T-helper 1 cell treated with Interleukin-12 subunit alpha and Interleukin-12 subunit beta and Interleukin-4 antibody, amounts not matched to agents 30 ng/mL and 1 ng/mL, for 36 hours (primary cell): ENCODE data around the gene GAB3. TPM values are rescaled to one million over a fixed set of nuclear protein-coding genes. Genes with fewer than 3 reads are reported as not detected.
"Not testable (repeated sequence)": the region's sequence is repeated elsewhere in the genome, so short reads cannot be mapped to it uniquely, and the experiment has no call there.

Experiments used
- intact Hi-C: fragments of 100-400 bp; cut with micrococcal nuclease; formaldehyde crosslinking; loops from one replicate; pipeline ENCODE4 v1.15.1; 2024
- total RNA-seq: library from RNA; stranded (reverse); gene quantifications from 2 replicates; pipeline ENCODE4 v1.2.3, GENCODE V29; 2022

Gene GAB3
- total RNA-seq, 1 donor from 2014 or later: 26.4 TPM

DNA sequence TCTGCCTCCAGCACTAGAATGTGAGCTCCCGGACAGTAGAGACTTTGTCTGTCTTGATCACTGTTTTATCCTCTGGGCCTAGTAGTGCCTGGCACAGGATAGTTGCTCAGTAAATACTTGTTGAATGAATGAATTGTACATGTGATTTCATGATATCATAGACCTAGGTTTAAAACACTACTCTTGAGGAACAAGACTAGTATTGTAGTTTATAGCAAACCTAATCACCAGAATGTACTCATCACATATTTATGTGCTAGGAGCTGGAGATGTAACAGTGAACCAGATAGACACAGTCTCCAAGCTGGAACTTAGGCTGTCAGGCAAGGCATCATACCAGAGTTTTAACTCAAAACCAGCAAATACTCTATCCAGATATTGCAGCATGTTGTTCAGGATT, 23.5 kb downstream of the GAB3 start:
- intact Hi-C loops: loop anchor here (1.0 kb wide), 1 partner anchor 8 kb away; no protein-coding TSS in a partner anchor

DNA sequence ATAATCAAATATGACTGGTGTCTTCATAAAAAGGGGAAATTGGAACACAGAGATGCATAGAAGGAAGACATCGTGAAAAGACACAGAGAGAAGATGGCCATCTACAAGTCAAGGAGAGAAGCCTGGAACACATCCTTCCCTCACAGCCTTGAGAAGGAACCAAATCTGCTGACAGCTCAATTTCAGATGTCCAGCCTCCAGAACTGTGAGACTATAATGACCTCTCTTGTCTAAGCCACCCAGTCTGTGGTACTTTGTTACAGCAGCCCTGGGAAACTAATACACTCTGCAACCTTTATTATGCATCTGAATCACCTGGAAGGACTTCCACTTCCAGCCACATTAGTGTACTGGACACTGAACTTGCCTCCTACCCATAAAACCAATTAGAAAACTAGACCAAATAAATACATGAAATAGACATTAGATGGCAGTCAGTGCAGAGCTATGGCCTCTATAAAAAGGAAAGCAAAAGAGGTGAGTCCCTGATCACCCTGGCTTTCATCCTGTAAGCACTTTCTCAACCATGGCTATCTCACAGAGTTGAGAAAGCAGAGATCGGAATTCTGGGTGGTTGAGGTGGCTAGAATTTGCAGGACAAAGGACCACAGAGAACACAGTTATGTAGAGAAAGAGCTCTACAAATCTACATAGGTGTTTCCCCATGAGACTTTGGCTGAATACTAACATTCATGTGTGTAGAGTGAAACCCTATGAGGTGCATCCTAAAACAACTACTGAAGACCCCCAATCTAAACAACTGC, 25.7 kb downstream of the GAB3 start:
- intact Hi-C loops: loop anchor here (1.0 to 2.0 kb wide), 3 partner anchors 9 to 23 kb away; no protein-coding TSS in a partner anchor

DNA sequence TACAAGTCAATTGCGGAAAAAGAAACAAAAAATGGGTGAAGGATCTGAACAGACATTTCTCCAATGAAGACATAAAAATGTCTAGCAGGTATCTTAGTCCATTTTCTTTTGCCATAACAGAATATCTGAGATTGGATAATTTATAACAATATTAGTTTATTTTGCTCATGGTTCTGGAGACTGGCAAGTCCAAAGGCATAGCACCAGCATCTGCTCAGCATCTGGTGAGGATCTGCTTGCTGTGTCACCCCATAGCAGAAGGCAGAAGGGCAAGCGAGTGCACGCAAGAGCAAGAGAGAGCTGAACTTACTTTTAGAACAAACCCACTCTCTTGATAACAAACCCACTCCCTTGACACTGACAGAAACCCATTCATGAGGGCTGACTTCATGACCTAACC, 29.7 kb downstream of the GAB3 start:
- intact Hi-C loops: no loop called here

DNA sequence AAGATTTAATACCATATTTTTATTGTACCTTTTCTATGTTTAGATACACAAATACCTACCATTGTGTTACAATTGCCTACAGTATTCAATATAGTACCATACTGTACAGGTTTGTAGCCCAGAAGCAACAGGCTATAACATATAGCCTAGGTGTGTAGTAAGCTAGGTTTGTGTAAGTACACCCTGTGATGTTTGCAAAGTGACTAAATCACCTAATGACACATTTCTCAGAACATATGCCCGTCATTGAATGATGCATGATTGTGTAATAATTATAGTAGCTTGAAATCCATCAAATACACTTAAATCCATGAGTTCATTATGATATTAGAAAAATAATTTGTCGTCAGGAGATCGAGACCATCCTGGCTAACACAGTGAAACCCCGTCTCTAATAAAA, 30.8 kb downstream of the GAB3 start:
- intact Hi-C loops: no loop called here

DNA sequence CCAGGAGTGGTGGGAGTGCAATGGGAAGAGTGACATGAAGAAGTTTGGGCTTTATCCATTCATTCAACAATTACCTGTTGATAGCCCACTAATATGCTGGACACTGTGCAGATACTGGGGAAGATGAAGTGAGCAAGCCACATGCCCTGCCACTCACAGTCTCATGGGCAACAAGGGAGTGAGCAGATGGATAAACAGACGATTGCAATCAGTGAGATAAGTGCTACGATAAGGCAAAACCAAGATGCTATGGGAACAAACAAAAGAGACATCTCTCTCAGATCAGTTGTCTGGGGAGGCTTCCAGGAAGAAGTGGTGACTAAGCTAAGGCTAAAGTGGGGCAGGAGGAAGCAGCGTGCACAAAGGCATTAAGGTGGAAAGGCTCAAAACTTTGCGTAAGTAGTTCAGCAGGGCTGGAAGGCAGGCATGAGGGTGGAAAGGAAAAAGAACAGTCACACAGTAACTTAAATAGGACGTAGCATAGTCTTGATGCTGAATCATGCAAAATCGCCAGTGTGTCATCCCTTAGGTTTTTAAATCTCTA, 31.7 kb downstream of the GAB3 start:
- intact Hi-C loops: loop anchor here (1.0 to 10.0 kb wide), 5 partner anchors 8 to 794 kb away; partner anchors contain the start of genes ARHGAP4, BRCC3, CMC4 and MTCP1

DNA sequence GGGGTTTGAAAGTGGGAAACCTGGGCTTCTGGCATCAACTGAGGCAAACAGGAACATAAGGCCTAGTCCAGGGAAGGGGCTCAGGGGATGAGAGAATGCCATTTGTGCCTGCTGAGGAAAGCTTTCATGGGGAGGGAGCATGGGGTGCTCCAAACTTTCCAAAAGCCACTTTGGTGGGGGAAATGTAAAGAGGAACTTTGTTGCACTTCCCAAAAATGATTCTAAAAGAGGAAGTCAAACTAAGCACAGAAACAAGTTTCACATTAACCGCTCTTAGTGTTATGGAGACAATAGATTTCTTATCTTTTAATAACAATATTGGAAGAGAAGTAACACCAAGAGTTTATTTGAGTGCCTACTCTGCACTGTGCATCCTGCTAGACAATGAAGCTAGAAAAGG, 32.3 kb downstream of the GAB3 start:
- intact Hi-C loops: loop anchor here (1.0 to 10.0 kb wide), 5 partner anchors 9 to 794 kb away; partner anchors contain the start of genes ARHGAP4, BRCC3, CMC4 and MTCP1

DNA sequence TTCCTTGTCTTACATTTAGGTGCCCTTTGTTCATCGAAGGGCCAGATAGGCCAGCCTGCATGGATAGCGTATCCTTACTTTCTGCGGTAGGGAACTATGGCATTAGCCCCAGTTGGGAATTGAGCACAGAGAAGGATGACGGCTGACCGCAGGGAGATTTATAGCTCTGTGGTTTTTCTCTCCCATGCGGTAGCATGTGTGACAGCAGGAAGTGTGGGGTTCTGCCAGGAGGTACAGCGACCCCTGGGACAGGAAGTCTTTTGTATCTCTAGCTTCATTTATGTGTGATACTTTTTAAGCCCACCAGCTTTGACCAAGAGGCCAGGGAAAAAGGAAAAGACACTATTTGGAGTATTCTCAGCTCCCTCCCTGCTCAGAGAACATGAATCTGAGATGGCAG, 33.1 kb downstream of the GAB3 start:
- intact Hi-C loops: loop anchor here (2.0 to 10.0 kb wide), 4 partner anchors 17 to 793 kb away; partner anchors contain the start of genes ARHGAP4, BRCC3, CMC4 and MTCP1

DNA sequence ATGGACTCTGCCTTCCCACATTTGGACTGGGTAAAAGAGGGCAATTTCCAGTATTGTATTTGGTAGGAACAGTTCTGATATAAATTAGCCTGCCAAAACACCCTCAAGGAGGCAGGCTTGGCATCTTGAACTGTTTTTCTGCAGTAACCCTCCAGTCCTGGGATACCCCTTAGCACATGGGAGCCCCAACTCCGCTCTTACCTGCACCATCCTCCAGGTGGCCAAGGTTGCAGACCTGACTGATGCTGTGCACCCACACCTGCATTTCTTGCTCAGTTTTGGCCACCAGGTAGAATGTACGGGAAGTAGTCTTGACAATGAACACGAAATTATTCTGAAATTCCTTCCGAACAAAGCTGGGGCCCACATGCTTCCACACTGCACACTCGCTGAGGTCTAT, 35.1 kb downstream of the GAB3 start:
- intact Hi-C loops: loop anchor here (1.0 to 10.0 kb wide), 6 partner anchors 32 to 791 kb away; partner anchors contain the start of genes ARHGAP4, BRCC3, CMC4 and DKC1

DNA sequence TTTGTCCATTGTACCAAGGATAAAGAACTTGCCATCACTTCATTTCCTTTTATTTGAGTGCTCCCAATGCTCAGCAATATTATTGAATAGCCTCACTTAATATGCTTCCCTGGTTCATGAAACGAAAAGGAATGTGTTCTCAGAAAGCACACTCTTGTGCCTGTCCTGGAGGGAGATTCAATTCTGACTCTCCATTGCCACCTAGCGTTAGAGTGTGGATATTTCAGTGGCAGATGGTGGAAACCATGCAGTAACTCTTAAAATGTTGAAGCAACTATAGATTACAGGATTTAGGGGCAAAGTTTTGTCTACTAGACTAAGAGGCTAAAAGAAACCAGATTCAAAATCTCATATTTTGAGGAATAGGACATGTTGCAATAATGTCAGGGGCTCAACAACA, 36.0 kb downstream of the GAB3 start:
- intact Hi-C loops: loop anchor here (1.0 to 10.0 kb wide), 7 partner anchors 33 to 790 kb away; partner anchors contain the start of genes ARHGAP4, BRCC3, CMC4 and DKC1

DNA sequence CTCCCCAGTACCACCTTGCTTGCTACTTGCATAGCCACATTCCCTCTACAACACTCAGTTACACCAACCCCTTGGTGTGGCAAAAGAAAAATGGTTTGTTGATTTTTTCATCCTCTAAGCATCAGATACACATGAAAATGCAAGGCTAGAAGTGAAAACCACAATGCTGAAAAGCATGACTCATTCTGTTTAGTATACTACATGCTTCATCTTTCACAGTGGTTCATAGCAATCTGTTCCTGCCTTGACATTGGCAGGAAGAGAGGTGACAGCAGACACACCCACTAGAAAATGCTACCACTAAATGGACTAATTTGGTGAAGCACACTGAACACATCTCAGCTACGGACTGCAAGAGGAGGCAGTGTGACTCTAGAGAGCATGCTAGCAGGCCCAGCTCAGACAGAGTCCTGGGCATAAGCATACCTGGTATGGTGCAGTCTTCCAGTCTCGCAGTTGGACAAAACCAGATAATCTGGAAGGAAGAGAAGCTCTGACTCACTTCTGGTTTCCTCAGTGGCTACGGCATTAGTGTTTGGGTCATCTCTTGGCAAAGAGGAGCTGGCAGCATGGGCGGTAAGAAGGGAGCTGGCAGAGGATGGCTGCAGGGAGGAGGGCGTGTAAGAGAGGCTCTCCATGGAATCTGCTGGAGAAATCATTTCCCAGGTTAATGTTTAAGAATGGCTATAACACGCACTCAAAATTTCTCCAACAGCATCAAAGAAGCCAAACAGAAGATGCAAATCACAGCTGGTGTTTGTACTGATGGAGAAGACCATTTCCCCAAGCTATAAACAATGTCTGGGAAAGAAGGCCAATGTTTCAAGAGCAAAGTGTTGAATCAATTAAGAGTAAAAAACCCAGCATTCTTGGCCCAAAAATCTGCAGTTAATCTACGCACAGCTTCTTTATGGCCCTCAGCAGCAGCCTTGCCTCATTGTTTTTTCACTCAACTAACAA, 37.8 kb downstream of the GAB3 start:
- intact Hi-C loops: loop anchor here (2.0 to 10.0 kb wide), 4 partner anchors 16 to 788 kb away; partner anchors contain the start of gene ARHGAP4

DNA sequence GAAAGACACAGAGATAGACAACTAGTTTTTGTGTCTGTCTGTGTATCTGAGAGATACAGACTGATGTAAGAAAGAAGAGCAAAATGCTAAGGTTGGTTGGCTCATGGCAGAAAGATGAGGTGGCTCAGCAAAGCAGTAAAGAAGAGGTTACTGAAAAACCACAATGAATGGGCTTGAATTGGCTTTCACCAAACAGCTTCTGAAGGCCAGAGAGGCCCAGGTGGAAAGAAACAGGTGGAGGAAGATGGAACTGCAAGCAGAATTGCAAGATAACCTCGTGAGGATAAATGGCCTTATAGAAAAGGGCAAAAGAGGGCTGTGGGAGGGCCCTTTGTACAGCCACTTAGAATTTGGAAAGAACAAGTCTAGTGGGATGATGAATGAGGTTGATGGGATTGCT, 39.6 kb downstream of the GAB3 start:
- intact Hi-C loops: loop anchor here (5.0 to 10.0 kb wide), 2 partner anchors 39 to 786 kb away; partner anchors contain the start of gene ARHGAP4

DNA sequence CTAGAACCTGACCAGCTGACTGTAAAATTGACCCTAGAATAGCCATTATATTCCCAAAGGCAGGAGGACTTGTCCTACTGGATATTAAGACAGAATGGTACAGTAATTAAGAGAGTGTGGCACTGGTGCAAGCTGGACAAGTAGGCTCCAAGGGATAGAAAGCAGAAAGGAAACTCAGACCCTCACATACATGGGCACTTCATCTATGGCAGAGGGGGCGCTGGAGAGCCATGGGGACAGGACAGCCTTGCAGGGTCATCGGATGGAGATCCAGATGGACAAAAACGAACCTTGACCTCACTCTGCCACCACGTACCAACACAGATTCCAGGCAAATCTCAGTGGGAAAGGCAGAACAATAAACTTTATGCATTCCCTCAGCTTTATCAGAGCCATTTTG, 40.6 kb downstream of the GAB3 start:
- intact Hi-C loops: loop anchor here (5.0 to 10.0 kb wide), 2 partner anchors 38 to 786 kb away; partner anchors contain the start of gene ARHGAP4

DNA sequence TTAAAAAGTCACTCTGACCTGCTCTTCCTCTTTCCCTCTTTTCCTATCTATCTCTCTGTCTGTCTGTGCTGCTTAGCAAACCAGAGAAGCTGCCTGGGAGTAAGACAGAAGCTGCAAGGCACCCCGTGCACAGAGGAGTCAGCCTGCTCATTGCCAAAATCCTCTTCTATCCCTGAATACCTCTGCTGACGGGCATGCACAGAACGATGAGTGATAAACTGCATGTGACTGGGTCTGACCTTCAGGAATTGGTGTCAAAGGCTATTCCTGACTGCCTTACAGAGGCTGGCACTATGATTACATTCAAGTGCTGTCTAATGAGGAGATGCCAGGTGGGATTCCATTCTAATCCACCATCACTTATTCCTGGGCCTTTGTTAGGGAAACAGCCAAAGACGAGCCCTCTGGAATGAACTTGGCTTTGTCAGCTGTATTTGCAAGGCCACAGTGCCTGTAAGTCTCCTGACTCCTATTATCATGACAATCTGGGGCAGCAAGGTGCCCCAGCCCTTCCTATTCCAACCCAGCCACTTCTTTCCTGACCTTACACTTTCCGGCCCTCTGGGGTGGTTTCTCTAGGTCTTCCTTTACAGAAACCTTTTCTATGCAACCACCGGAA, 52.1 kb downstream of the GAB3 start:
- intact Hi-C loops: no loop called here

DNA sequence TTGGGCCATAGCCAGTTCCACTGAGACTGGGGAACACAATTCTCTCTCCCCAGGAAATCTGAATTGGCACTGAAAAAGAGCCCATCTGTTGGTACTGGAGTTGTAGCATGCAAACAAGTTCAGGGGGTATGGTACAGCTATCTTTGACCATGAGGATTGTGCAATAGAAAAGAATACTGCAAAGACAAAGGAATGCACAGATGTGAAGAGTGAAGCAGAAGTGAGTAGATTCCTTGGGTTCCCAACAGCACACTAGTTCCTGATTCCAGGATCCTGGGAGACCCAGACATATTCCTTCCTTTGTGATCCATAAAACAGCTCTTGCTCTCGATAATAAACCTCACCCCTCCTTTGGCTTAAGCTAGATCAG, 54.2 kb downstream of the GAB3 start:
- intact Hi-C loops: loop anchor here (2.0 kb wide), 1 partner anchor 16 kb away; no protein-coding TSS in a partner anchor

DNA sequence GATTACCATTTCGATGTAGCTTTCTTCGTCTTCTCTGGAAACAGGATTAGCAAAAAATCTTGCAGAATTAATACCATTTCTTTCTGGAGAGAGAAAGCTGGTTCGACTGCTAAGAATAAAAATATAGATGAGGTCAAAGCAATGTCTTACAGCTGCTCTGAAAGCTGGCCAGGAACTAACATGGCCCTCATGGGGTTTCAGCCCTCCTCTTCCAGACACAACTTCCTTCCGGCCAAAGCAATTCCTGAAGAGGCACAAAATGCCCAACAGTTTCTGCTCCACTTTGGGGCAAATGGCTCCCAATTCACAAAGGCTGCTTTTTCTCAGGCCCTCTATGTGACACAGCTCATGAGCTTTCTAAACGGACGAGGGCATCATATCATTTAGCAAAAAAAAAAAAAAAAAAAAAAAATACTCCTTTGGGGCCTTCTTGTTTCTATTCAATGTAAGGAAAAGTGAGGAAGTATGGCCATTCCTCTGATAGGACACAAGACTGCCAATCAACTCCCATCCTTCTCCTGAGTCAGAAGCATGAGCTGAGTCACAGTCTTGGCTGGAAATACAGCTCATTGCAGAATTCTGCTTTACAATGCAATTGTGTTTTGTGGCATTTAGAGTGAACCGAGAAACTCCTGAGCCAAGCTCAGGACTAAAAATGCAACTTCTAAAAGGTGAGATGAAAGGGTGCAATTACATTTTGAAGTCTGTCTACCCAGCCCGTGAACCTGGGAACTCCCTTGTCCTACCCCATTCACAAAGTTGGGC, 54.8 kb downstream of the GAB3 start:
- intact Hi-C loops: loop anchor here (2.0 kb wide), 1 partner anchor 17 kb away; no protein-coding TSS in a partner anchor

DNA sequence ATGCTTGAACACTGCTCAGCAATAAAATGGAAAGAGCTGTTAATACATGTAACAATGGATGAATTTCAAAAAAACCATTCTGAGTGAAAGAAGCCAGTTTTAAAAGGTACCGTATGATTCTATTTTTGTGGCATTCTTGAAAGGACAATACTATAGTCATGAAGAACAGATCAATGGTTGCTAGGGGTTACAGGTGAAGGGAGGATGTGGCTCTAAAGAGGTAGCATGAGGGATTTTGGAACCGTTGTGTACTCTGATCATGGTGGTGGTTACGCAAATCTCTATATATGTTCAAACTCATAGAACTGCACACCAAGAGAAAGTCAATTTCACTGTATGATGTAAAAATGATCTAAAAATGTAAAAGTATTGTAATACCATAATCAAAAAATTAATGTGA, 57.5 kb downstream of the GAB3 start:
- intact Hi-C loops: no loop called here

DNA sequence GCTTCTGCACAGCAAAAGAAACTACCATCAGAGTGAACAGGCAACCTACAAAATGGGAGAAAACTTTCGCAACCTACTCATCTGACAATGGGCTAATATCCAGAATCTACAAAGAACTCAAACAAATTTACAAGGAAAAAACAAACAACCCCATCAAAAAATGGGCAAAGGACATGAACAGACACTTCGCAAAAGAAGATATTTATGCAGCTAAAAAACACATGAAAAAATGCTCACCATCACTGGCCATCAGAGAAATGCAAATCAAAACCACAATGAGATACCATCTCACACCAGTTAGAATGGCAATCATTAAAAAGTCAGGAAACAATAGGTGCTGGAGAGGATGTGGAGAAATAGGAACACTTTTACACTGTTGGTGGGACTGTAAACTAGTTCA, 60.4 kb downstream of the GAB3 start:
- intact Hi-C loops: not testable (repeated sequence)

DNA sequence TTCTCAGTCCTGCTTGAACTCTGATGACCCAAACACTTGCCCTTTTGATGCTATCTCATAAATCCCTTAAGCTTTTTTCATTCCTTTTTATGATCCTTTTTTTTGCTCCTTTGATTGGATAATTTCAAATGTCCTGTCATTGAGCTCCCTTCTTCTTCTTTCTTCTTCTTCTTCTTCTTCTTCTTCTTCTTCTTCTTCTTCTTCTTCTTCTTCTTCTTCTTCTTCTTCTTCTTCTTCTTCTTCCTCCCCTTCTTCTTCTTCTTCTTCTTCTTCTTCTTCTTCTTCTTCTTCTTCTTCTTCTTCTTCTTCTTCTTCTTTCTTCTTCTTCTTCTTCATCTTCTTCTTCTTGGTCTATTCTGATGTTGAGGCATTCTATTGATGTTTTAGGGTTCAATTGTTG, 78.8 kb downstream of the GAB3 start:
- intact Hi-C loops: loop anchor here (5.0 kb wide), 1 partner anchor 40 kb away; no protein-coding TSS in a partner anchor

DNA sequence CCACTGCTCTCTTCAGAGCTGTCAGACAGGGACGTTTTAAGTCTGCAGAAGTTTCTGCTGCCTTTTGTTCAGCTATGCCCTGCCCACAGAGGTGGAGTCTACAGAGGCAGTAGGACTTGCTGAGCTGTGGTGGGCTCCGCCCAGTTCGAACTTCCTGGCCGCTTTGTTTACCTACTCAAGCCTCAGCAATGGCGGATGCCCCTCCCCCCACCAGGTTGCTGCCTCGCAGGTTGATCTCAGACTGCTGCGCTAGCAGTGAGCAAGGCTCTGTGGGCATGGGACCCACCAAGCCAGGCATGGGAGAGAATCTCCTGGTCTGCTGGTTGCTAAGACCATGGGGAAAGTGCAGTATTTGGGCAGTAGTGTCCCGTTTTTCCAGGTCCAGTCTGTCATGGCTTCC, 80.0 kb downstream of the GAB3 start:
- intact Hi-C loops: loop anchor here (5.0 kb wide), 1 partner anchor 41 kb away; no protein-coding TSS in a partner anchor

DNA sequence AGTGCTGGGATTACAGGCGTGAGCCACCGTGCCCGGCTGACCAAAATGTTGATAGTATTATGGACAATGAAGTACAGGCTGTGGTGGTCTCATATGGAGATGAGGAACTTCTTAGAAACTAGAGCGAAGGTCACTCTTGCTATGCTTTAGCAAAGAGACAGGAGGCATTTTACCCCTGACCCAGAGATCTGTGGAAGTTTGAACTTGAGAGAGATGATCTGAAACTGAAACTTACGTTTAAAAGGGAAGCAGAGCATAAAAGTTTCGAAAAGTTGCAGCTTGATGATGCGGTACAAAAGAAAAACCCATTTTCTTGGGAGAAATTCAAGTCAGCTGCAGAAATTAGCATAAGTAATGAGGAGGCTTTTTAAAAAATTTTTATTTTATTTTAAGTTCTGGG, 89.0 kb downstream of the GAB3 start:
- intact Hi-C loops: no loop called here
